OCI-M2 (cell line): ENCODE data around the gene SLC46A2.

Experiments
- DNase-seq: peaks from one replicate; lab custom pipeline; 2025; ENCODE audit not compliant: unreplicated experiment; lab: John Stamatoyannopoulos, UW

Gene SLC46A2

DNA sequence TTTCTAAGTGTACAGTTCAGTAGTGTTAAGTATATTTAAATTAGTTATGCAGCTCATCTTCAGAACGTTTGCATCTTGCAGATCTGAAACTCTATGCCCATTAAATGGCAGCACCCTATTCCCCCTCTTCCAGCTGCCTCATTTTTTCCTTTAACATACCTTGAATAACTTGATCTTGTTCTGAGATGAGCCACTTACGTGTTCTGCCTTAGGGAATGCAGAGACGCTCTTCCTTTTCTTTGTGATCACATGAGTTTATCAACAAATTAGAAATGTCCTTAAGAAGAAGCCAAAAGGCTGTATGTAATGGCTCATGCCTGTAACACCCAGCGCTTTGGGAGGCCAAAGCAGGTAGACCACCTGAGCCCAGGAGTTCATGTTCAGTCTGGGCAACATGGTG, 57.6 kb downstream of the SLC46A2 start:
- no peak for DNase-seq

DNA sequence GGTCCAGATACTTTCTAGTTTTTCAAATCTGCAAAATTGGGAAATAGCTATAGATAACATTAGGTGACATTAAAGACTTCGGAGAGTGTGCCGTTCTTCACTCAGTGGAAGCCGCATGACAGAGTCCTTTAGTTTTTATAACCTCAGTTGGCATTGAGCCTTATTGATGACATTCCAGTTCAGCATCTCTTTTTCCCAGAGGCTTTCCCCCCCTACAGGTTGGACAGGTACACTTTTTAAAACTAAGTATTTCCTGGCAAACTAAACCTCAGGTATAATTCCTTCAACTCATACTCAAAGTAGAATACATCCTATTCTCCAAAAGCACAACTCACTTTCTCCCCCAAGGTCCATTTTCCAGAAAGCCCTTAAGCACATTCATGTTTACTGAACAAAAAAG, 58.7 kb downstream of the SLC46A2 start:
- DNase-seq = no peak

DNA sequence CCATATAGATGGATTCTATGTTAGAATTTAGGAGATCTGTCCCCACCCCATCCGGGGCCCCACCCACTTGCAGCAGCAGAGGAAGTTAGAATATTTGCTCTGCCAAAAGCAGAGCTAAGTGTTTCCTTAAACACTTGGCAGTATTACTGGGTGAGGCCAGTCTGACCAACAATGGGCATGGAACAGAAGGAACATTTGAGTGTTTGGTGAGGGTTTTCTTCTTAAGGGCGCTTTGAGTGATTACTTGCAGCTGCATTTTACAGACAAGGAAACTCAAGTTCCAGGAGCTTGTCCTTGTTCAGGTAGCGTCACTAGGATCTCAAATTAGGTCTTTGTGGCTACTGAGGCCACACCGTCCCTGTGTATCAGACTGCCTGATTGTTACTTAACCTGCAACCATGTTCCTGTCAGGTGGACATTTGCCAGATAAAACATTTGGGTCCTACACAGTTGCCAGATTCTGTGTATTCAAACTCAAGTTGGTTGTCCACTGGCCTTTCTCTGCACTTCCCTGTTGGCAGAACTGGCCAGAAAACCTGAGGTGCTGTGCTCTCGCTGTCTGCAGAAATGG, 59.3 kb downstream of the SLC46A2 start:
- DNase-seq = no peak
